H9 (cell line): Measurements from ENCODE around the gene EGFR. TPM values are rescaled to one million over a fixed set of nuclear protein-coding genes. Genes with fewer than 3 reads are reported as not detected.

Experiments
- DNase-seq: peaks from one replicate; pipeline ENCODE4 v3.0.0-alpha.2; 2017
- H2AFZ ChIP-seq: one replicate; pipeline ENCODE4 v1.6.1; 2013; ENCODE audit warnings: mild to moderate bottlenecking, low read length, control low read depth, moderate library complexity
- H2AK5ac ChIP-seq: 2 replicates; pipeline ENCODE4 v1.6.1; 2013; ENCODE audit warnings: low read length, control low read depth, mixed read lengths; ENCODE audit not compliant: insufficient read length
- H2BK120ac ChIP-seq: one replicate; pipeline ENCODE4 v1.6.1; 2013; ENCODE audit warnings: low read depth, mild to moderate bottlenecking, low read length, control low read depth, inconsistent platforms; ENCODE audit not compliant: poor library complexity, severe bottlenecking
- H2BK12ac ChIP-seq: 2 replicates; pipeline ENCODE4 v1.6.1; 2013; ENCODE audit warnings: low read length, control low read depth, mixed read lengths, low read depth; ENCODE audit not compliant: insufficient read length
- H2BK15ac ChIP-seq: 2 replicates; pipeline ENCODE4 v1.6.1; 2013; ENCODE audit warnings: low read depth, low read length, control low read depth
- H2BK20ac ChIP-seq: one replicate; pipeline ENCODE4 v1.6.1; 2013; ENCODE audit warnings: low read depth, mild to moderate bottlenecking, low read length, control low read depth, inconsistent platforms; ENCODE audit not compliant: poor library complexity, severe bottlenecking
- H2BK5ac ChIP-seq: 2 replicates; pipeline ENCODE4 v1.6.1; 2013; ENCODE audit warnings: low read length, control low read depth, mixed read lengths; ENCODE audit not compliant: insufficient read length
- H3K14ac ChIP-seq: 2 replicates; pipeline ENCODE4 v1.6.1; 2013; ENCODE audit warnings: low read length, control low read depth; ENCODE audit not compliant: insufficient read depth
- H3K18ac ChIP-seq: 2 replicates; pipeline ENCODE4 v1.6.1; 2013; ENCODE audit warnings: low read depth, mild to moderate bottlenecking, mixed read lengths, low read length, control low read depth; ENCODE audit not compliant: insufficient read length
- H3K23ac ChIP-seq: 2 replicates; pipeline ENCODE4 v1.6.1; 2013; ENCODE audit warnings: low read length, control low read depth, mixed read lengths, low read depth; ENCODE audit not compliant: insufficient read length
- H3K23me2 ChIP-seq: 2 replicates; pipeline ENCODE4 v1.6.1; 2013; ENCODE audit warnings: low read depth, mild to moderate bottlenecking, mixed read lengths, low read length, control low read depth; ENCODE audit not compliant: insufficient read length, poor library complexity, severe bottlenecking
- H3K27ac ChIP-seq: 2 replicates; pipeline ENCODE4 v1.5.1; 2013; ENCODE audit warnings: low read length, control low read depth, mixed read lengths, low read depth; ENCODE audit not compliant: insufficient read length
- H3K27me3 ChIP-seq: 2 replicates; pipeline ENCODE4 v1.6.1; 2013; ENCODE audit warnings: low read length, control low read depth, inconsistent platforms; ENCODE audit not compliant: insufficient read depth
- H3K4ac ChIP-seq: 2 replicates; pipeline ENCODE4 v1.6.1; 2013; ENCODE audit warnings: low read depth, mild to moderate bottlenecking, control low read depth, inconsistent platforms, low read length, moderate library complexity
- H3K4me1 ChIP-seq: 2 replicates; pipeline ENCODE4 v1.6.1; 2013; ENCODE audit warnings: low read length, control low read depth, inconsistent platforms; ENCODE audit not compliant: insufficient read depth
- H3K4me2 ChIP-seq: 2 replicates; pipeline ENCODE4 v1.6.1; 2013; ENCODE audit warnings: low read length, control low read depth, mixed read lengths; ENCODE audit not compliant: insufficient read length, insufficient read depth
- H3K56ac ChIP-seq: 2 replicates; pipeline ENCODE4 v1.6.1; 2013; ENCODE audit warnings: low read depth, mild to moderate bottlenecking, mixed read lengths, low read length, control low read depth; ENCODE audit not compliant: insufficient read length
- H3K79me1 ChIP-seq: 2 replicates; pipeline ENCODE4 v1.6.1; 2013; ENCODE audit warnings: low read depth, mild to moderate bottlenecking, moderate library complexity, low read length, control low read depth, inconsistent platforms; ENCODE audit not compliant: insufficient read depth, poor library complexity, severe bottlenecking
- H3K79me2 ChIP-seq: 2 replicates; pipeline ENCODE4 v1.6.1; 2013; ENCODE audit warnings: low read length, control low read depth, inconsistent platforms; ENCODE audit not compliant: insufficient read depth
- H3K9ac ChIP-seq: 2 replicates; pipeline ENCODE4 v1.6.1; 2013; ENCODE audit warnings: low read length, control low read depth, mixed read lengths; ENCODE audit not compliant: insufficient read length; ENCODE audit errors: extremely low read depth
- H3K9me3 ChIP-seq: one replicate; pipeline ENCODE4 v1.6.1; 2013; ENCODE audit warnings: low read depth, low read length, inconsistent platforms; ENCODE audit not compliant: control insufficient read depth
- H3T11ph ChIP-seq: one replicate; pipeline ENCODE4 v1.6.1; 2013; ENCODE audit warnings: mild to moderate bottlenecking, low read length, control low read depth, inconsistent platforms
- H4K20me1 ChIP-seq: one replicate; pipeline ENCODE4 v1.6.1; 2013; ENCODE audit not compliant: control insufficient read depth, insufficient read length, insufficient read depth
- H4K5ac ChIP-seq: 2 replicates; pipeline ENCODE4 v1.6.1; 2013; ENCODE audit warnings: low read depth, mild to moderate bottlenecking, mixed read lengths, low read length, control low read depth; ENCODE audit not compliant: insufficient read length
- H4K8ac ChIP-seq: replicated peaks from 2 replicates; pipeline ENCODE4 v1.6.1; 2013; ENCODE audit warnings: low read length, control low read depth, mixed read lengths, low read depth; ENCODE audit not compliant: insufficient read length
- H4K91ac ChIP-seq: 2 replicates; pipeline ENCODE4 v1.6.1; 2013; ENCODE audit warnings: low read depth, mild to moderate bottlenecking, moderate library complexity, mixed read lengths, low read length, control low read depth; ENCODE audit not compliant: insufficient read length
- H3K27ac Mint-ChIP-seq, 3 experiments: 2 replicates in 2 of 3; 3 replicates in 1 of 3; pipeline ENCODE4 v1.8.0; 2020 to 2021; ENCODE audit warnings: mixed read lengths in 3 of 3, mild to moderate bottlenecking in 1 of 3, moderate library complexity in 1 of 3
- H3K27me3 Mint-ChIP-seq: 2 replicates; pipeline ENCODE4 v1.8.0; 2021; ENCODE audit warnings: low read depth, mild to moderate bottlenecking, moderate library complexity, mixed read lengths
- H3K36me3 Mint-ChIP-seq, 3 experiments: 2 replicates in 2 of 3; 3 replicates in 1 of 3; pipeline ENCODE4 v1.8.0; 2020 to 2021; ENCODE audit warnings: low read depth in 3 of 3, mixed read lengths in 3 of 3; ENCODE audit not compliant: insufficient read depth in 1 of 3
- H3K4me1 Mint-ChIP-seq, 2 experiments: 2 replicates each; pipeline ENCODE4 v1.8.0; 2020; ENCODE audit warnings: mixed read lengths in 2 of 2
- H3K4me3 Mint-ChIP-seq, 2 experiments: 2 replicates in 1 of 2; 3 replicates in 1 of 2; pipeline ENCODE4 v1.8.0; 2020 to 2021; ENCODE audit warnings: mild to moderate bottlenecking in 2 of 2, mixed read lengths in 2 of 2, moderate library complexity in 1 of 2
- H3K9me3 Mint-ChIP-seq, 2 experiments: 2 replicates in 1 of 2; 3 replicates in 1 of 2; pipeline ENCODE4 v1.8.0; 2020; ENCODE audit warnings: mild to moderate bottlenecking in 2 of 2, mixed read lengths in 2 of 2, moderate library complexity in 1 of 2
- CTCF ChIP-seq: fragments of 200-600 bp; sonication (generic); conservative IDR thresholded peaks from 3 replicates; pipeline ENCODE4 v1.8.0; 2021; ENCODE audit warnings: antibody characterized with exemption, mild to moderate bottlenecking
- WGBS: extraction: QIAGEN DNeasy Blood & Tissue Kit; methylation state at CpG from one replicate; pipeline ENCODE4 v1.1.7; 2013; ENCODE audit warnings: missing lambda C conversion rate, low lambda C conversion rate, mixed read lengths; ENCODE audit not compliant: insufficient read length; ENCODE audit errors: extremely low coverage; 5-methylcytosine and 5-hydroxymethylcytosine counted together
- total RNA-seq: library from RNA; stranded (reverse); gene quantifications from 2 replicates; pipeline ENCODE4 v1.2.1, GENCODE V29; 2021

EGFR gene
- total RNA-seq, 1 experiment from 2014 or later, result 3.3 TPM

- no peak for TF ChIP-seq CTCF
- Histone ChIP-seq H2AFZ (no peak overlapping the region), H3K56ac (no peak overlapping the region)
Measured at GRCh38 chr7:55242613-55243012, 223.8 kb downstream of the EGFR start.

More at GRCh38 chr7:55242613-55243012, 223.8 kb downstream of the EGFR start:
- no peak overlapping the region for H2BK20ac ChIP-seq
- Mint-ChIP-seq H3K4me3 (no peak overlapping the region), H3K4me1 (peaks cover 2% of the 10 kb centered on the region in 2 experiments), H3K27me3 (no peaks in the 10 kb centered on the region; the same call in 1 of the 2 replicates), H3K27ac (no peak overlapping the region), H3K36me3 (no peaks in the 10 kb centered on the region), H3K9me3 (no peaks in the 10 kb centered on the region)
- no peaks in the 10 kb centered on the region for H3K9me3 ChIP-seq
- H3K27me3 ChIP-seq, result no peaks in the 10 kb centered on the region
- H3T11ph ChIP-seq, result no peak overlapping the region
- DNase-seq, result no peak
- no peak overlapping the region for H2AK5ac ChIP-seq
- no CpG with 5 or more reads among the region's 2 CpGs for WGBS
- H3K18ac ChIP-seq, result no peak overlapping the region
- H3K79me2 ChIP-seq, result no peaks in the 10 kb centered on the region
- H3K4me2 ChIP-seq, result no peak overlapping the region
- no peaks in the 10 kb centered on the region for H3K79me1 ChIP-seq
- H4K20me1 ChIP-seq, result no peaks in the 10 kb centered on the region
- H3K14ac ChIP-seq, result no peak overlapping the region
- no peaks in the 10 kb centered on the region for H3K23me2 ChIP-seq
- no peak overlapping the region for H4K5ac ChIP-seq
- H2BK5ac ChIP-seq, result no peak overlapping the region
- no peak overlapping the region for H3K4ac ChIP-seq
- no peak overlapping the region for H3K27ac ChIP-seq
- H3K23ac ChIP-seq, result no peak overlapping the region
- no peak overlapping the region for H2BK15ac ChIP-seq
- no peak overlapping the region for H3K9ac ChIP-seq
- no peak overlapping the region for H2BK12ac ChIP-seq
- H2BK120ac ChIP-seq, result no peak overlapping the region
- H4K91ac ChIP-seq, result no peak overlapping the region
- no peak overlapping the region for H4K8ac ChIP-seq
- H3K4me1 ChIP-seq, result no peaks in the 10 kb centered on the region
